ENCODE data around the gene PAX3.

PAX3 gene

GRCh38 chr2:222306393-222307142 lies 7.8 kb upstream of the PAX3 start:
- Histone ChIP-seq H3K4me1 (no peaks in the 10 kb centered on the region), H3K36me3 (replicated peaks) (no peaks in the 10 kb centered on the region), H3K27me3 (ENCODE audit: low read depth) (peaks cover 32% of the 10 kb centered on the region), H3K4me3 (no peak overlapping the region), H3K9me3 (no peaks in the 10 kb centered on the region)
- in situ Hi-C loops (cut with MboI; ENCODE audit: low sequenced_read_pairs): loop anchor here (25.0 kb wide), 2 partner anchors 244 to 256 kb away; no protein-coding TSS in a partner anchor
- DNase-seq (ENCODE audit: low spot score in 2 of 2): no peak

- peaks cover 24% of the 10 kb centered on the region for H3K27me3 ChIP-seq (ENCODE audit: low read depth)
- no peaks in the 10 kb centered on the region for H3K9me3 ChIP-seq
- in situ Hi-C loops (cut with MboI; ENCODE audit: low sequenced_read_pairs): loop anchor here (25.0 kb wide), 2 partner anchors 243 to 257 kb away; no protein-coding TSS in a partner anchor
- H3K4me1 ChIP-seq: no peaks in the 10 kb centered on the region
- DNase-seq (ENCODE audit: low spot score in 2 of 2): no peak
- no peaks in the 10 kb centered on the region for H3K36me3 ChIP-seq (replicated peaks)
- H3K4me3 ChIP-seq: no peak overlapping the region
Observed at GRCh38 chr2:222305516-222306392, 7.0 kb upstream of the PAX3 start.

GRCh38 chr2:222304737-222305515 lies 6.1 kb upstream of the PAX3 start:
- H3K9me3 ChIP-seq: no peaks in the 10 kb centered on the region
- no peaks in the 10 kb centered on the region for H3K36me3 ChIP-seq (replicated peaks)
- H3K4me3 ChIP-seq: no peak overlapping the region
- H3K4me1 ChIP-seq: no peaks in the 10 kb centered on the region
- H3K27me3 ChIP-seq (ENCODE audit: low read depth): peaks cover 15% of the 10 kb centered on the region
- in situ Hi-C loops (cut with MboI; ENCODE audit: low sequenced_read_pairs): loop anchor here (25.0 kb wide), 2 partner anchors 243 to 257 kb away; no protein-coding TSS in a partner anchor
- DNase-seq (ENCODE audit: low spot score in 2 of 2): no peak

GRCh38 chr2:222303828-222304736 lies 5.3 kb upstream of the PAX3 start:
- in situ Hi-C loops (cut with MboI; ENCODE audit: low sequenced_read_pairs): loop anchor here (25.0 kb wide), 2 partner anchors 242 to 258 kb away; no protein-coding TSS in a partner anchor
- Histone ChIP-seq H3K27me3 (ENCODE audit: low read depth) (peaks cover 11% of the 10 kb centered on the region), H3K4me3 (no peak overlapping the region)

GRCh38 chr2:222303045-222303827 lies 4.4 kb upstream of the PAX3 start:
- in situ Hi-C loops (cut with MboI; ENCODE audit: low sequenced_read_pairs): loop anchor here (25.0 kb wide), 2 partner anchors 241 to 259 kb away; no protein-coding TSS in a partner anchor
- DNase-seq (ENCODE audit: low spot score in 2 of 2): no peak
- Histone ChIP-seq H3K9me3 (no peaks in the 10 kb centered on the region), H3K27me3 (ENCODE audit: low read depth) (peaks cover 11% of the 10 kb centered on the region), H3K36me3 (replicated peaks) (no peaks in the 10 kb centered on the region), H3K4me1 (no peaks in the 10 kb centered on the region), H3K4me3 (no peak overlapping the region)

More at GRCh38 chr2:222303828-222304736, 5.3 kb upstream of the PAX3 start:
- H3K4me1 ChIP-seq: no peaks in the 10 kb centered on the region
- H3K36me3 ChIP-seq (replicated peaks): no peaks in the 10 kb centered on the region
- DNase-seq (ENCODE audit: low spot score in 2 of 2): no peak
- H3K9me3 ChIP-seq: no peaks in the 10 kb centered on the region

GRCh38 chr2:222302178-222303018 lies 3.6 kb upstream of the PAX3 start:
- no peaks in the 10 kb centered on the region for H3K9me3 ChIP-seq
- H3K36me3 ChIP-seq (replicated peaks): no peaks in the 10 kb centered on the region
- in situ Hi-C loops (cut with MboI; ENCODE audit: low sequenced_read_pairs): loop anchor here (25.0 kb wide), 2 partner anchors 240 to 260 kb away; no protein-coding TSS in a partner anchor
- H3K27me3 ChIP-seq (ENCODE audit: low read depth): peaks cover 11% of the 10 kb centered on the region
- no peak for DNase-seq (ENCODE audit: low spot score in 2 of 2)
- no peak overlapping the region for H3K4me3 ChIP-seq
- H3K4me1 ChIP-seq: no peaks in the 10 kb centered on the region

- H3K27me3 ChIP-seq (ENCODE audit: low read depth): peaks cover 11% of the 10 kb centered on the region
- H3K4me3 ChIP-seq: no peak overlapping the region
- in situ Hi-C loops (cut with MboI; ENCODE audit: low sequenced_read_pairs): loop anchor here (25.0 kb wide), 2 partner anchors 239 to 261 kb away; no protein-coding TSS in a partner anchor
Observed at GRCh38 chr2:222301796-222302118, 3.0 kb upstream of the PAX3 start.

GRCh38 chr2:222301053-222301795 lies 2.4 kb upstream of the PAX3 start:
- no peak overlapping the region for H3K4me3 ChIP-seq
- no peak for DNase-seq (ENCODE audit: low spot score in 2 of 2)
- H3K27me3 ChIP-seq (ENCODE audit: low read depth): peaks cover 11% of the 10 kb centered on the region
- H3K36me3 ChIP-seq (replicated peaks): no peaks in the 10 kb centered on the region
- no peaks in the 10 kb centered on the region for H3K4me1 ChIP-seq
- in situ Hi-C loops (cut with MboI; ENCODE audit: low sequenced_read_pairs): loop anchor here (25.0 kb wide), 2 partner anchors 239 to 261 kb away; no protein-coding TSS in a partner anchor
- H3K9me3 ChIP-seq: no peaks in the 10 kb centered on the region

More at GRCh38 chr2:222301796-222302118, 3.0 kb upstream of the PAX3 start:
- H3K36me3 ChIP-seq (replicated peaks): no peaks in the 10 kb centered on the region
- DNase-seq (ENCODE audit: low spot score in 2 of 2): no peak
- no peaks in the 10 kb centered on the region for H3K4me1 ChIP-seq
- no peaks in the 10 kb centered on the region for H3K9me3 ChIP-seq

- H3K36me3 ChIP-seq (replicated peaks): no peaks in the 10 kb centered on the region
- in situ Hi-C loops (cut with MboI; ENCODE audit: low sequenced_read_pairs): loop anchor here (25.0 kb wide), 2 partner anchors 238 to 262 kb away; no protein-coding TSS in a partner anchor
- no peaks in the 10 kb centered on the region for H3K9me3 ChIP-seq
- H3K27me3 ChIP-seq (ENCODE audit: low read depth): peaks cover 11% of the 10 kb centered on the region
- DNase-seq (ENCODE audit: low spot score in 2 of 2): no peak
- no peak overlapping the region for H3K4me3 ChIP-seq
- H3K4me1 ChIP-seq: no peaks in the 10 kb centered on the region
Observed at GRCh38 chr2:222300726-222301052, 1.9 kb upstream of the PAX3 start.

GRCh38 chr2:222299906-222300725 lies 1.3 kb upstream of the PAX3 start:
- Histone ChIP-seq H3K27me3 (ENCODE audit: low read depth) (peaks cover 5% of the 10 kb centered on the region), H3K4me1 (no peaks in the 10 kb centered on the region), H3K36me3 (replicated peaks) (no peaks in the 10 kb centered on the region), H3K9me3 (no peaks in the 10 kb centered on the region), H3K4me3 (no peak overlapping the region)
- in situ Hi-C loops (cut with MboI; ENCODE audit: low sequenced_read_pairs): loop anchor here (25.0 kb wide), 2 partner anchors 238 to 262 kb away; no protein-coding TSS in a partner anchor
- DNase-seq (ENCODE audit: low spot score in 2 of 2): no peak

Measured in HAP-1 (cell line).